ENCODE measurements around the gene NET1. TPM values are rescaled to one million over a fixed set of nuclear protein-coding genes. Genes with fewer than 3 reads are reported as not detected.

NET1 gene
- polyA plus RNA-seq, 3 donors = 1.2 to 1.7 (median 1.4) TPM

GRCh38 chr10:5497948-5498730 lies 85.8 kb downstream of the NET1 start:
- peaks cover 0 to 1% of the 10 kb centered on the region in 2 donors for H3K9me3 ChIP-seq (replicated peaks in 1 of 2; ENCODE audit: control insufficient read depth in 1 of 2, insufficient read depth in 1 of 2, low read length in 2 of 2)
- Mint-ChIP-seq H3K4me3 (no peak overlapping the region), H3K4me1 (no peaks in the 10 kb centered on the region), H3K9me3 (peaks cover 0 to 2% (median 0%) of the 10 kb centered on the region in 7 donors), H3K27me3 (ENCODE audit: low read depth in 3 of 3) (peaks cover 0 to 3% (median 0%) of the 10 kb centered on the region in 3 donors), H3K36me3 (no peaks in the 10 kb centered on the region), H3K27ac (no peak overlapping the region)
- no peak overlapping the region for H2AFZ ChIP-seq (ENCODE audit: insufficient read depth, low read depth, low read length, poor library complexity, severe bottlenecking)
- no peaks in the 10 kb centered on the region for H3K27me3 ChIP-seq (ENCODE audit: control insufficient read depth in 2 of 2, insufficient read depth in 2 of 2, low read length in 2 of 2)
- TF ChIP-seq CTCF (IDR thresholded peaks at IDR 0.05) = no peak
- H3K9ac ChIP-seq (ENCODE audit: insufficient read depth, low read length, poor library complexity, severe bottlenecking) = no peak overlapping the region
- no peak overlapping the region for H3K4me2 ChIP-seq (replicated peaks; ENCODE audit: extremely low read depth, low read length, poor library complexity, severe bottlenecking)
- H3K36me3 ChIP-seq (replicated peaks in 1 of 2; ENCODE audit: control insufficient read depth in 1 of 2, insufficient read depth in 2 of 2, low read length in 2 of 2) = no peaks in the 10 kb centered on the region
- H4K20me1 ChIP-seq (ENCODE audit: insufficient read depth, low read length) = no peaks in the 10 kb centered on the region
- no peaks in the 10 kb centered on the region for H3K4me1 ChIP-seq (ENCODE audit: control insufficient read depth in 1 of 2, insufficient read depth in 2 of 2, low read length in 2 of 2)
- no peak overlapping the region for H3K4me3 ChIP-seq (replicated peaks in 1 of 3; ENCODE audit: low read depth in 2 of 3, low read length in 3 of 3)
- intact Hi-C loops (cut with micrococcal nuclease) = no loop called here
- no peaks in the 10 kb centered on the region for H3K79me2 ChIP-seq (ENCODE audit: insufficient read depth, low read length)
- no peak overlapping the region for H3K27ac ChIP-seq (ENCODE audit: low read depth in 1 of 2, low read length in 2 of 2)
- 97% methylated on average over 11 of the region's 19 CpGs for WGBS (ENCODE audit: insufficient coverage)
- DNase-seq = no peak

DNA sequence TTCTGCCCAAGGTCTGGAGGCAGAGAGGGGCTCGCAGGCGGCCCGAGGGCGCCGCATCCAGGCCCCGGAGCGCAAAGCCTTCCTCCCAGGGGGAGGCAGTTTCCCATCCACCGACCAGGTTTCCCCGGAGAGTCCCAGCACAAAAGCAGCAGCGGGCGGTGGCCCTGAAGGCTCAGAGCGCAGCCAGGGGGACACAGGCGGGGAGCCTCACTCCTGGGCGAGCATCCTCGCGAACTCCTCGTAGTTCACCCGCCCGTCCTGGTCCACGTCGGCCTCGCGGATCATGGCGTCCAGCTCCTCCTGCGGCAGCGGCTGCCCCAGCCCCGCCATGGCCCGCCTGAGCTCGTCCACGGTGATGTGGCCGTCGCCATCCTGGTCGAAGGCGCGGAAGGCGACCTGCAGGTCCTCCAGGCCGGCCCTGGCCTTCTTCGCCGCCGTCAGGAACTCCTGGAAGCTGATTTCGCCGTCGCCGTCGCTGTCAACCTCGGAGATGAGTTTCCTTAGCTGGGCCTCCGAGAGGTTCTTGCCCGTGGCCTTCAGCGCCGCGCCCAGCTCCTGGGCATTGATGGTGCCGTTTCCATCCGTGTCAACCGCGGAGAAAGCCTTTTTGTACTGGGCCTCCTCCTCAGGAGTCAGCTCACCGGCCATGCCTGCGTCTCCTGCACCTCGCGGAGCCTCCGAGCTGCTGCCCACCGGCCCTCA lies 86.6 kb downstream of the NET1 start:
- no peak overlapping the region for H3K9ac ChIP-seq (ENCODE audit: insufficient read depth, low read length, poor library complexity, severe bottlenecking)
- H3K27me3 Mint-ChIP-seq (ENCODE audit: low read depth in 3 of 3) = peaks cover 0 to 3% (median 0%) of the 10 kb centered on the region in 3 donors
- no peaks in the 10 kb centered on the region for H3K36me3 Mint-ChIP-seq
- no peak overlapping the region for H3K4me3 Mint-ChIP-seq
- no peaks in the 10 kb centered on the region for H3K9me3 ChIP-seq (replicated peaks in 1 of 2; ENCODE audit: control insufficient read depth in 1 of 2, insufficient read depth in 1 of 2, low read length in 2 of 2)
- H4K20me1 ChIP-seq (ENCODE audit: insufficient read depth, low read length) = no peaks in the 10 kb centered on the region
- no peak overlapping the region for H3K4me3 ChIP-seq (replicated peaks in 1 of 3; ENCODE audit: low read depth in 2 of 3, low read length in 3 of 3)
- H3K4me1 ChIP-seq (ENCODE audit: control insufficient read depth in 1 of 2, insufficient read depth in 2 of 2, low read length in 2 of 2) = no peaks in the 10 kb centered on the region
- intact Hi-C loops (cut with micrococcal nuclease) = no loop called here
- H3K4me2 ChIP-seq (replicated peaks; ENCODE audit: extremely low read depth, low read length, poor library complexity, severe bottlenecking) = no peak overlapping the region
- no peaks in the 10 kb centered on the region for H3K9me3 Mint-ChIP-seq
- no peak overlapping the region for H3K27ac ChIP-seq (ENCODE audit: low read depth in 1 of 2, low read length in 2 of 2)
- no peaks in the 10 kb centered on the region for H3K79me2 ChIP-seq (ENCODE audit: insufficient read depth, low read length)
- no peaks in the 10 kb centered on the region for H3K36me3 ChIP-seq (replicated peaks in 1 of 2; ENCODE audit: control insufficient read depth in 1 of 2, insufficient read depth in 2 of 2, low read length in 2 of 2)
- H2AFZ ChIP-seq (ENCODE audit: insufficient read depth, low read depth, low read length, poor library complexity, severe bottlenecking) = no peak overlapping the region
- H3K27me3 ChIP-seq (ENCODE audit: control insufficient read depth in 2 of 2, insufficient read depth in 2 of 2, low read length in 2 of 2) = no peaks in the 10 kb centered on the region
- H3K27ac Mint-ChIP-seq = no peak overlapping the region
- 97% methylated on average over 61 of the region's 61 CpGs for whole genome bisulfite sequencing (ENCODE audit: insufficient coverage)
- no peak for DNase-seq
- TF ChIP-seq CTCF (IDR thresholded peaks at IDR 0.05) = no peak
- no peaks in the 10 kb centered on the region for H3K4me1 Mint-ChIP-seq

Data from CD14-positive monocyte (primary cell).